HepG2 (cell line): ENCODE data around the gene SMIM41. TPM values are rescaled to one million over a fixed set of nuclear protein-coding genes. Genes with fewer than 3 reads are reported as not detected.

Source experiments
- AHDC1 ChIP-seq: sonication (generic); formaldehyde crosslinking; IDR thresholded peaks from 2 replicates; pipeline ENCODE4 v1.5.1; 2020; ENCODE audit warnings: mild to moderate bottlenecking, missing genetic modification reagents, borderline replicate concordance
- BCL6 ChIP-seq: IDR thresholded peaks from 2 replicates; pipeline ENCODE4 v1.6.1; 2016; ENCODE audit warnings: missing genetic modification reagents, missing compliant biosample characterization
- CC2D1A ChIP-seq: sonication (generic); formaldehyde crosslinking; IDR thresholded peaks from 2 replicates; pipeline ENCODE4 v1.8.1; 2023; ENCODE audit warnings: mild to moderate bottlenecking, missing genetic modification reagents
- CREM ChIP-seq, 2 experiments: sonication (generic) in 1 of 2; formaldehyde crosslinking in 1 of 2; IDR thresholded peaks; 2 replicates each; pipeline versions ENCODE4 v1.4.0 to v1.6.1; 2016 to 2020; ENCODE audit warnings: antibody characterized with exemption in 1 of 2, mild to moderate bottlenecking in 1 of 2, missing genetic modification reagents in 1 of 2
- DR1 ChIP-seq: sonication (generic); formaldehyde crosslinking; IDR thresholded peaks from 2 replicates; pipeline ENCODE4 v1.8.0; 2021; ENCODE audit warnings: mild to moderate bottlenecking, missing genetic modification reagents, inconsistent platforms
- HIVEP1 ChIP-seq: sonication (generic); formaldehyde crosslinking; IDR thresholded peaks from 2 replicates; pipeline ENCODE4 v1.4.0; 2020; ENCODE audit warnings: mild to moderate bottlenecking, missing genetic modification reagents
- NFKB2 ChIP-seq: sonication (generic); formaldehyde crosslinking; IDR thresholded peaks from 2 replicates; pipeline ENCODE4 v1.4.0; 2020; ENCODE audit warnings: missing genetic modification reagents, borderline replicate concordance
- SOX13 ChIP-seq, 3 experiments: fragments of 450-650 bp in 1 of 3; sonication (generic) in 1 of 3; formaldehyde crosslinking in 1 of 3; IDR thresholded peaks in 2 of 3; conservative IDR thresholded peaks in 1 of 3; 2 replicates each; pipeline versions ENCODE4 v1.5.0 to v1.6.1; 2016 to 2020; ENCODE audit warnings: antibody characterized with exemption in 1 of 3, mild to moderate bottlenecking in 1 of 3, missing compliant biosample characterization in 1 of 3, missing genetic modification reagents in 1 of 3, moderate library complexity in 1 of 3
- SRY ChIP-seq: sonication (generic); formaldehyde crosslinking; IDR thresholded peaks from 2 replicates; pipeline ENCODE4 v1.8.0; 2022; ENCODE audit warnings: mild to moderate bottlenecking, missing genetic modification reagents
- ZBTB7A ChIP-seq: sonication (generic); formaldehyde crosslinking; IDR thresholded peaks from 2 replicates; pipeline ENCODE4 v1.8.0; 2022; ENCODE audit warnings: mild to moderate bottlenecking, missing genetic modification reagents
- ZNF143 ChIP-seq: sonication (generic); formaldehyde crosslinking; IDR thresholded peaks from 2 replicates; pipeline ENCODE4 v1.4.0; 2020; ENCODE audit warnings: missing genetic modification reagents
- ZNF776 ChIP-seq: sonication (generic); formaldehyde crosslinking; IDR thresholded peaks from 2 replicates; pipeline ENCODE4 v1.4.0; 2020; ENCODE audit warnings: mild to moderate bottlenecking, missing genetic modification reagents
- polyA plus RNA-seq, 8 experiments: library from polyadenylated mRNA; depleted of rRNA in 3 of 8; stranded (reverse) in 7 of 8; unstranded in 1 of 8; fragments of >200 nt; fragmentation: Illumina TruSeq in 4 of 8; extraction: Trizol in 4 of 8; gene quantifications; 2 replicates each; pipeline versions ENCODE4 v1.2.1 to v1.2.3, GENCODE V29; 2011 to 2016; ENCODE audit warnings: low read depth in 4 of 8, missing spikeins in 1 of 8, mixed read lengths in 1 of 8; ENCODE audit not compliant: insufficient read depth in 1 of 8
- total RNA-seq, 5 experiments: library from RNA; depleted of rRNA; stranded (reverse); fragments of >200 nt; fragmentation: Illumina TruSeq; extraction: Trizol; gene quantifications; 2 replicates each; pipeline ENCODE4 v1.2.3, GENCODE V29; 2016; ENCODE audit warnings: low read depth in 1 of 5
- TF ChIP-seq, protein P1 (sequence below): sonication (generic); formaldehyde crosslinking; IDR thresholded peaks from 2 replicates; pipeline ENCODE4 v1.9.0; 2022; ENCODE audit warnings: low read depth, missing genetic modification reagents
- TF ChIP-seq, protein P2 (sequence below): IDR thresholded peaks from 2 replicates; pipeline ENCODE4 v1.6.1; 2018; ENCODE audit warnings: missing genetic modification reagents, mild to moderate bottlenecking, missing compliant biosample characterization
- TF ChIP-seq, protein P3 (sequence below): sonication (generic); formaldehyde crosslinking; IDR thresholded peaks from 2 replicates; pipeline ENCODE4 v1.4.0; 2020; ENCODE audit warnings: missing genetic modification reagents, borderline replicate concordance

The SMIM41 gene
- total and polyA plus RNA-seq, 2 of the 13 experiments (the other 11 are each of a cell fraction or from before 2014, with no cell fraction given): not detected

DNA sequence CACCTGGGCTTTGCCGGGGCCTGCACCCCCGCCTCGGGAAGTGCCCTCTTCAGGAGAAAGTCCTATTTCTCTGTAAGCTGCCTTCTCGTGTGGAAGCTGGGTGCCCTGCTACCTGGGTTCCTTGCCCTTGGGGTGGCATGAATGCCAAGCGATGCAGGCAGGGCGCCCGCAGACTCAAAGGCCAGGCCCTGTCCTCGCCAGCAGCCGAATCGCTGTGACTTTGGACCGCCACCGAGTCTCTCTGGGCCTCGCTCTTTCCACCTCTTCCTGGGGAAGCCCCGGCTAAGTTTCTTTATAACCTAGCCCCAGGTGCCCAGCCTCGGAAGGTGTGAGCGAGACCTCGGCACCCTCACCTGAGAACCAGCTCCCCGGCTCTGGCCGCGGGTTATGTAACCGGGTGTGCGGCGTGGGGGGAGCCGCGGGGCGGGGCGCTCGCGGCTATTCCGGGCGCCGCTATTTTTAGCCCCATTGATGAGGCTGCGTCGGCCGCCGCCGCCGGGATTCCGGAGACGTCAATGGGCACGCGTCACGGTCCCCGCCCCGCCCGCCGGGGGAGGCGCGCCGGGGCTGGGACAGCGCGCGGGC lies 42.8 kb upstream of the SMIM41 start (continued):
- peak; percentile 24; the same call in 1 of the 2 replicates for TF ChIP-seq NFKB2 (CRISPR knock-in tag)
- peak; percentile 46; the same call in 1 of the 2 replicates for TF ChIP-seq AHDC1 (CRISPR knock-in tag)
- TF ChIP-seq CC2D1A: no peak
- TF ChIP-seq ZNF143: no peak
- no peak for TF ChIP-seq CREM (IDR thresholded peaks at IDR 0.05)
- no peak for TF ChIP-seq CREM (CRISPR knock-in tag; IDR thresholded peaks at IDR 0.05)
- TF ChIP-seq DR1: no peak
- 0 out of 2 replicates have a peak, but pooled peaks have one; percentile 49 for TF ChIP-seq ZNF776 (CRISPR knock-in tag)
- TF ChIP-seq SOX13 (IDR thresholded peaks at IDR 0.05): no peak
- TF ChIP-seq SOX13 (CRISPR knock-in tag; conservative IDR thresholded peaks at IDR 0.05 in 1 of 2, IDR thresholded peaks at IDR 0.05 in 1 of 2): peak in 1 of 2 experiments; percentile 41; a peak in 1 of 4 replicates
- 0 out of 2 replicates have a peak, but pooled peaks have one; percentile 39 for TF ChIP-seq ZBTB7A (CRISPR knock-in tag)
- TF ChIP-seq, protein P1, sequence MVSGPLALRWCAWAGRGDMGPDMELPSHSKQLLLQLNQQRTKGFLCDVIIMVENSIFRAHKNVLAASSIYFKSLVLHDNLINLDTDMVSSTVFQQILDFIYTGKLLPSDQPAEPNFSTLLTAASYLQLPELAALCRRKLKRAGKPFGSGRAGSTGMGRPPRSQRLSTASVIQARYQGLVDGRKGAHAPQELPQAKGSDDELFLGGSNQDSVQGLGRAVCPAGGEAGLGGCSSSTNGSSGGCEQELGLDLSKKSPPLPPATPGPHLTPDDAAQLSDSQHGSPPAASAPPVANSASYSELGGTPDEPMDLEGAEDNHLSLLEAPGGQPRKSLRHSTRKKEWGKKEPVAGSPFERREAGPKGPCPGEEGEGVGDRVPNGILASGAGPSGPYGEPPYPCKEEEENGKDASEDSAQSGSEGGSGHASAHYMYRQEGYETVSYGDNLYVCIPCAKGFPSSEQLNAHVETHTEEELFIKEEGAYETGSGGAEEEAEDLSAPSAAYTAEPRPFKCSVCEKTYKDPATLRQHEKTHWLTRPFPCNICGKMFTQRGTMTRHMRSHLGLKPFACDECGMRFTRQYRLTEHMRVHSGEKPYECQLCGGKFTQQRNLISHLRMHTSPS (CRISPR knock-in tag): peak; percentile 71; the same call in 1 of the 2 replicates
- TF ChIP-seq SRY: no peak; the same call in none of the 2 replicates
- TF ChIP-seq, protein P2, sequence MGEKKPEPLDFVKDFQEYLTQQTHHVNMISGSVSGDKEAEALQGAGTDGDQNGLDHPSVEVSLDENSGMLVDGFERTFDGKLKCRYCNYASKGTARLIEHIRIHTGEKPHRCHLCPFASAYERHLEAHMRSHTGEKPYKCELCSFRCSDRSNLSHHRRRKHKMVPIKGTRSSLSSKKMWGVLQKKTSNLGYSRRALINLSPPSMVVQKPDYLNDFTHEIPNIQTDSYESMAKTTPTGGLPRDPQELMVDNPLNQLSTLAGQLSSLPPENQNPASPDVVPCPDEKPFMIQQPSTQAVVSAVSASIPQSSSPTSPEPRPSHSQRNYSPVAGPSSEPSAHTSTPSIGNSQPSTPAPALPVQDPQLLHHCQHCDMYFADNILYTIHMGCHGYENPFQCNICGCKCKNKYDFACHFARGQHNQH (CRISPR knock-in tag): peak; percentile 69; the same call in 1 of the 2 replicates
- TF ChIP-seq, protein P3, sequence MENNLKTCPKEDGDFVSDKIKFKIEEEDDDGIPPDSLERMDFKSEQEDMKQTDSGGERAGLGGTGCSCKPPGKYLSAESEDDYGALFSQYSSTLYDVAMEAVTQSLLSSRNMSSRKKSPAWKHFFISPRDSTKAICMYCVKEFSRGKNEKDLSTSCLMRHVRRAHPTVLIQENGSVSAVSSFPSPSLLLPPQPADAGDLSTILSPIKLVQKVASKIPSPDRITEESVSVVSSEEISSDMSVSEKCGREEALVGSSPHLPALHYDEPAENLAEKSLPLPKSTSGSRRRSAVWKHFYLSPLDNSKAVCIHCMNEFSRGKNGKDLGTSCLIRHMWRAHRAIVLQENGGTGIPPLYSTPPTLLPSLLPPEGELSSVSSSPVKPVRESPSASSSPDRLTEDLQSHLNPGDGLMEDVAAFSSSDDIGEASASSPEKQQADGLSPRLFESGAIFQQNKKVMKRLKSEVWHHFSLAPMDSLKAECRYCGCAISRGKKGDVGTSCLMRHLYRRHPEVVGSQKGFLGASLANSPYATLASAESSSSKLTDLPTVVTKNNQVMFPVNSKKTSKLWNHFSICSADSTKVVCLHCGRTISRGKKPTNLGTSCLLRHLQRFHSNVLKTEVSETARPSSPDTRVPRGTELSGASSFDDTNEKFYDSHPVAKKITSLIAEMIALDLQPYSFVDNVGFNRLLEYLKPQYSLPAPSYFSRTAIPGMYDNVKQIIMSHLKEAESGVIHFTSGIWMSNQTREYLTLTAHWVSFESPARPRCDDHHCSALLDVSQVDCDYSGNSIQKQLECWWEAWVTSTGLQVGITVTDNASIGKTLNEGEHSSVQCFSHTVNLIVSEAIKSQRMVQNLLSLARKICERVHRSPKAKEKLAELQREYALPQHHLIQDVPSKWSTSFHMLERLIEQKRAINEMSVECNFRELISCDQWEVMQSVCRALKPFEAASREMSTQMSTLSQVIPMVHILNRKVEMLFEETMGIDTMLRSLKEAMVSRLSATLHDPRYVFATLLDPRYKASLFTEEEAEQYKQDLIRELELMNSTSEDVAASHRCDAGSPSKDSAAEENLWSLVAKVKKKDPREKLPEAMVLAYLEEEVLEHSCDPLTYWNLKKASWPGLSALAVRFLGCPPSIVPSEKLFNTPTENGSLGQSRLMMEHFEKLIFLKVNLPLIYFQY (CRISPR knock-in tag): 0 out of 2 replicates have a peak, but pooled peaks have one; percentile 27
- TF ChIP-seq HIVEP1 (CRISPR knock-in tag): peak; percentile 99
- peak; percentile 60 for TF ChIP-seq BCL6 (CRISPR knock-in tag)
